ENCODE results near the gene EBLN1.
A peak's percentile ranks its signal among the peaks of the same experiment; 100 is the strongest.

The EBLN1 gene

GRCh38 chr10:22250897-22251660 is 33.3 kb upstream of the EBLN1 start:
- Histone ChIP-seq H3K27me3 (ENCODE audit: control insufficient read depth in 5 of 5, insufficient read depth in 4 of 5, low read length in 5 of 5) (no peaks in the 10 kb centered on the region), H3K4me3 (ENCODE audit: low read depth in 1 of 5, low read length in 5 of 5) (peak overlapping the region; percentile 71 to 97 (median 89)), H3K36me3 (ENCODE audit: control insufficient read depth in 5 of 5, insufficient read depth in 5 of 5, low read length in 5 of 5) (peaks cover 0 to 4% (median 0%) of the 10 kb centered on the region in 5 donors), H3K9ac (ENCODE audit: low read length in 5 of 5) (peak overlapping the region; percentile 38 to 86 (median 79)), H3K4me1 (ENCODE audit: control insufficient read depth in 5 of 5, insufficient read depth in 5 of 5, low read length in 5 of 5) (peaks cover 0 to 24% (median 13%) of the 10 kb centered on the region in 5 donors), H3K9me3 (ENCODE audit: control insufficient read depth in 5 of 5, low read length in 5 of 5) (no peaks in the 10 kb centered on the region), H3K27ac (ENCODE audit: low read depth, low read length) (peak overlapping the region; percentile 84)

GRCh38 chr10:22247636-22248035 is 29.8 kb upstream of the EBLN1 start:
- H3K4me1 ChIP-seq (ENCODE audit: control insufficient read depth in 5 of 5, insufficient read depth in 5 of 5, low read length in 5 of 5): peaks cover 0 to 14% (median 9%) of the 10 kb centered on the region in 5 donors
- H3K27me3 ChIP-seq (ENCODE audit: control insufficient read depth in 5 of 5, insufficient read depth in 4 of 5, low read length in 5 of 5): no peaks in the 10 kb centered on the region
- H3K9ac ChIP-seq (ENCODE audit: low read length in 5 of 5): no peak overlapping the region
- H3K36me3 ChIP-seq (ENCODE audit: control insufficient read depth in 5 of 5, insufficient read depth in 5 of 5, low read length in 5 of 5): peaks cover 0 to 4% (median 0%) of the 10 kb centered on the region in 5 donors
- no peaks in the 10 kb centered on the region for H3K9me3 ChIP-seq (ENCODE audit: control insufficient read depth in 5 of 5, low read length in 5 of 5)
- H3K4me3 ChIP-seq (ENCODE audit: low read depth in 1 of 5, low read length in 5 of 5): no peak overlapping the region
- H3K27ac ChIP-seq (ENCODE audit: low read depth, low read length): no peak overlapping the region

DNA sequence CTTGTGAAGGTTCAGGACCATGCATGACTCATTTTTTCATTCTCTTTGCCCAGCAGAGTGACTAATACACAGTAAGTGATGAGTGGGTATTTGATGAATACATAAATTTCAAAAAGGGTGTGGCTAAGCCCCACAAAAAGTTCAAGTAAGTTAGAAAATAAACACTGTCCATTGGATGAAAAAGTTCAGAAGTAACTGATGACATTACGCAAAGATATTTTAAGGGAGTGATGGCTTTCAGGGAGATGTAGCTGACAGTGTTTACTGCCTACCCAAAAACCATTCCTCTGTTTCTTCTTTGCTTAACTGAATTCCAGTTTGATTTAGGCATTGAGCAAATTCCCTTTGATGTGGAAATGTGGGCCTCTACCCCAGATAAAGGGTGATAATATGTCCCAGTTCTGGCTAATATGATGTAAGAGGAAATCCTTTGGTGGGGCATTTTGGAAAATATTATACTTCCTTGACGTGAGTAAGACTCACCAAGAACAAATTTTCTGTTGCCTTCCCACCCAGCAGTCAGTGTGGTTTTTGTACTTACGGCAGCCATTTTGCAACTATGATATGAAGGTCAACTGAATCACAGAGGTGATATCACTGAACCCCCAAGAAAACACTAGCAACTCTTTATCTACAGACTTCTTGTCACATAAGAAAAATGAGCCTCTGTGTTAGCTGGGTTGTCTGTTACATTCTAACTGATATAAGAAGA is 29.0 kb upstream of the EBLN1 start:
- Histone ChIP-seq H3K9me3 (ENCODE audit: control insufficient read depth in 5 of 5, low read length in 5 of 5) (no peaks in the 10 kb centered on the region), H3K36me3 (ENCODE audit: control insufficient read depth in 5 of 5, insufficient read depth in 5 of 5, low read length in 5 of 5) (peaks cover 0 to 4% (median 0%) of the 10 kb centered on the region in 5 donors), H3K4me1 (ENCODE audit: control insufficient read depth in 5 of 5, insufficient read depth in 5 of 5, low read length in 5 of 5) (peaks cover 0 to 9% (median 8%) of the 10 kb centered on the region in 5 donors), H3K27me3 (ENCODE audit: control insufficient read depth in 5 of 5, insufficient read depth in 4 of 5, low read length in 5 of 5) (no peaks in the 10 kb centered on the region), H3K4me3 (ENCODE audit: low read depth in 1 of 5, low read length in 5 of 5) (no peak overlapping the region), H3K27ac (ENCODE audit: low read depth, low read length) (no peak overlapping the region), H3K9ac (ENCODE audit: low read length in 5 of 5) (no peak overlapping the region)

- Histone ChIP-seq H3K4me1 (ENCODE audit: control insufficient read depth in 5 of 5, insufficient read depth in 5 of 5, low read length in 5 of 5) (no peaks in the 10 kb centered on the region), H3K4me3 (ENCODE audit: low read depth in 1 of 5, low read length in 5 of 5) (no peak overlapping the region), H3K27me3 (ENCODE audit: control insufficient read depth in 5 of 5, insufficient read depth in 4 of 5, low read length in 5 of 5) (no peaks in the 10 kb centered on the region), H3K27ac (ENCODE audit: low read depth, low read length) (no peak overlapping the region), H3K36me3 (ENCODE audit: control insufficient read depth in 5 of 5, insufficient read depth in 5 of 5, low read length in 5 of 5) (peaks cover 0 to 4% (median 0%) of the 10 kb centered on the region in 5 donors), H3K9me3 (ENCODE audit: control insufficient read depth in 5 of 5, low read length in 5 of 5) (no peaks in the 10 kb centered on the region), H3K9ac (ENCODE audit: low read length in 5 of 5) (no peak overlapping the region)
Measured at GRCh38 chr10:22245567-22245966, 27.8 kb upstream of the EBLN1 start.

- Histone ChIP-seq H3K9ac (ENCODE audit: low read length in 5 of 5) (no peak overlapping the region), H3K36me3 (ENCODE audit: control insufficient read depth in 5 of 5, insufficient read depth in 5 of 5, low read length in 5 of 5) (peaks cover 0 to 4% (median 0%) of the 10 kb centered on the region in 5 donors), H3K27ac (ENCODE audit: low read depth, low read length) (no peak overlapping the region), H3K4me3 (ENCODE audit: low read depth in 1 of 5, low read length in 5 of 5) (no peak overlapping the region), H3K27me3 (ENCODE audit: control insufficient read depth in 5 of 5, insufficient read depth in 4 of 5, low read length in 5 of 5) (no peaks in the 10 kb centered on the region), H3K4me1 (ENCODE audit: control insufficient read depth in 5 of 5, insufficient read depth in 5 of 5, low read length in 5 of 5) (no peaks in the 10 kb centered on the region), H3K9me3 (ENCODE audit: control insufficient read depth in 5 of 5, low read length in 5 of 5) (no peaks in the 10 kb centered on the region)
Measured at GRCh38 chr10:22244855-22245254, 27.0 kb upstream of the EBLN1 start.

DNA sequence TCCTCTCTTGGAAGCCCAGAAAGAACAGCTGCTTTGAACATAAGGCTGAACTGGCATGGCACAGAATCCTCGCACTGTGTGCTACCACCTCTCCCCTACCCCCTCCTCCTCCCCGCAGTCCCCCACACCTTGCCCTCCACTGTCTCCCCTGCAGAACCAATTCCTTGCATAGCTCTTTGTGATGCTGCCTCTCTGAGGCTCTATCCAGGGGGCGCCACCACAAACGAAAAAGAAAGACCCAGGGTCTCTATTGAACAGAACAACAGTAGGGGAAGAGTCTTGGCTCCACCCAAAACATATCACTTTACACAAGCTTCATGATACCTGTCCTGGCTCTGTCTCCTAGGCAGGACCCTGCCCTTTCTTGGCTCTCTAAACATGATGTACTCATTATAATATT is 26.2 kb upstream of the EBLN1 start:
- no peaks in the 10 kb centered on the region for H3K9me3 ChIP-seq (ENCODE audit: control insufficient read depth in 5 of 5, low read length in 5 of 5)
- H3K27me3 ChIP-seq (ENCODE audit: control insufficient read depth in 5 of 5, insufficient read depth in 4 of 5, low read length in 5 of 5): no peaks in the 10 kb centered on the region
- H3K4me3 ChIP-seq (ENCODE audit: low read depth in 1 of 5, low read length in 5 of 5): no peak overlapping the region
- peaks cover 0 to 4% (median 0%) of the 10 kb centered on the region in 5 donors for H3K36me3 ChIP-seq (ENCODE audit: control insufficient read depth in 5 of 5, insufficient read depth in 5 of 5, low read length in 5 of 5)
- H3K27ac ChIP-seq (ENCODE audit: low read depth, low read length): no peak overlapping the region
- H3K9ac ChIP-seq (ENCODE audit: low read length in 5 of 5): no peak overlapping the region
- H3K4me1 ChIP-seq (ENCODE audit: control insufficient read depth in 5 of 5, insufficient read depth in 5 of 5, low read length in 5 of 5): no peaks in the 10 kb centered on the region

- Histone ChIP-seq H3K4me1 (ENCODE audit: control insufficient read depth in 5 of 5, insufficient read depth in 5 of 5, low read length in 5 of 5) (no peaks in the 10 kb centered on the region), H3K9me3 (ENCODE audit: control insufficient read depth in 5 of 5, low read length in 5 of 5) (no peaks in the 10 kb centered on the region), H3K27ac (ENCODE audit: low read depth, low read length) (no peak overlapping the region), H3K4me3 (ENCODE audit: low read depth in 1 of 5, low read length in 5 of 5) (no peak overlapping the region), H3K27me3 (ENCODE audit: control insufficient read depth in 5 of 5, insufficient read depth in 4 of 5, low read length in 5 of 5) (no peaks in the 10 kb centered on the region), H3K36me3 (ENCODE audit: control insufficient read depth in 5 of 5, insufficient read depth in 5 of 5, low read length in 5 of 5) (peaks cover 0 to 4% (median 0%) of the 10 kb centered on the region in 5 donors), H3K9ac (ENCODE audit: low read length in 5 of 5) (no peak overlapping the region)
Measured at GRCh38 chr10:22243321-22243720, 25.5 kb upstream of the EBLN1 start.

DNA sequence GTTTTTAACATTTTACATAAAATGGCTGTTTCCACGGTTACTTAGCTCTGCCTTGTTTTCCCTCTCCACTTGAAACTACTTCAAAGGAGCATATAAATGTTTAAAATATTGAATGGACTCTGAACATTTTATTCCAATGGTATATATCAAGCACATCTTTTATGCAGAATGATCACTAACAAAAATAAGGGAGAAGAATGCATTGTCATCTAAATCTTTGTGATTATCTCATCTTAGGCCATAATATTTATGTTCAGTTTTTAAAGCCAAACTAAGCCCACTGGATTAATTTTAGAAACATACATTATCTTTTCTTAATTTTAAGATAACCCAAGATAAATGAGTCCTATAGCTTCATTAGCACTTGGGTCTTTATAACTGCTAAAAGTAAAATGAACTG is 13.4 kb upstream of the EBLN1 start:
- Histone ChIP-seq H3K4me3 (ENCODE audit: low read depth in 1 of 5, low read length in 5 of 5) (no peak overlapping the region), H3K27ac (ENCODE audit: low read depth, low read length) (no peak overlapping the region), H3K4me1 (ENCODE audit: control insufficient read depth in 5 of 5, insufficient read depth in 5 of 5, low read length in 5 of 5) (peaks cover 0 to 18% (median 12%) of the 10 kb centered on the region in 5 donors), H3K27me3 (ENCODE audit: control insufficient read depth in 5 of 5, insufficient read depth in 4 of 5, low read length in 5 of 5) (no peaks in the 10 kb centered on the region), H3K9me3 (ENCODE audit: control insufficient read depth in 5 of 5, low read length in 5 of 5) (no peaks in the 10 kb centered on the region), H3K36me3 (ENCODE audit: control insufficient read depth in 5 of 5, insufficient read depth in 5 of 5, low read length in 5 of 5) (no peaks in the 10 kb centered on the region), H3K9ac (ENCODE audit: low read length in 5 of 5) (no peak overlapping the region)

GRCh38 chr10:22230158-22230833 is 12.5 kb upstream of the EBLN1 start:
- Histone ChIP-seq H3K27me3 (ENCODE audit: control insufficient read depth in 5 of 5, insufficient read depth in 4 of 5, low read length in 5 of 5) (no peaks in the 10 kb centered on the region), H3K9ac (ENCODE audit: low read length in 5 of 5) (peak overlapping the region in 4 of 5 donors; percentile 71 to 85 (median 76)), H3K27ac (ENCODE audit: low read depth, low read length) (no peak overlapping the region)

GRCh38 chr10:22229802-22230157 is 12.0 kb upstream of the EBLN1 start:
- H3K27me3 ChIP-seq (ENCODE audit: control insufficient read depth in 5 of 5, insufficient read depth in 4 of 5, low read length in 5 of 5): no peaks in the 10 kb centered on the region
- H3K9ac ChIP-seq (ENCODE audit: low read length in 5 of 5): peak overlapping the region in 4 of 5 donors; percentile 71 to 85 (median 76)
- H3K36me3 ChIP-seq (ENCODE audit: control insufficient read depth in 5 of 5, insufficient read depth in 5 of 5, low read length in 5 of 5): no peaks in the 10 kb centered on the region
- peak overlapping the region; percentile 52 for H3K27ac ChIP-seq (ENCODE audit: low read depth, low read length)
- peaks cover 0 to 18% (median 12%) of the 10 kb centered on the region in 5 donors for H3K4me1 ChIP-seq (ENCODE audit: control insufficient read depth in 5 of 5, insufficient read depth in 5 of 5, low read length in 5 of 5)
- H3K9me3 ChIP-seq (ENCODE audit: control insufficient read depth in 5 of 5, low read length in 5 of 5): no peaks in the 10 kb centered on the region
- H3K4me3 ChIP-seq (ENCODE audit: low read depth in 1 of 5, low read length in 5 of 5): peak overlapping the region; percentile 79 to 90 (median 83)

More at GRCh38 chr10:22230158-22230833, 12.5 kb upstream of the EBLN1 start:
- peak overlapping the region; percentile 79 to 90 (median 83) for H3K4me3 ChIP-seq (ENCODE audit: low read depth in 1 of 5, low read length in 5 of 5)
- no peaks in the 10 kb centered on the region for H3K9me3 ChIP-seq (ENCODE audit: control insufficient read depth in 5 of 5, low read length in 5 of 5)
- no peaks in the 10 kb centered on the region for H3K36me3 ChIP-seq (ENCODE audit: control insufficient read depth in 5 of 5, insufficient read depth in 5 of 5, low read length in 5 of 5)
- peaks cover 0 to 18% (median 12%) of the 10 kb centered on the region in 5 donors for H3K4me1 ChIP-seq (ENCODE audit: control insufficient read depth in 5 of 5, insufficient read depth in 5 of 5, low read length in 5 of 5)
